ENCODE results near the gene BRICD5.

BRICD5 gene

GRCh38 chr16:2237102-2237482 lies 26.4 kb upstream of the BRICD5 start:
- no peak for DNase-seq

GRCh38 chr16:2236337-2237101 lies 25.9 kb upstream of the BRICD5 start, which contains the start of gene DNASE1L2:
DNASE1L2 (plus strand) TSS chr16:2236444; CDS start chr16:2236817, 373 bp downstream.
- no peak for DNase-seq

GRCh38 chr16:2235695-2236336 lies 25.2 kb upstream of the BRICD5 start:
- no peak for DNase-seq

GRCh38 chr16:2235234-2235651 lies 24.6 kb upstream of the BRICD5 start:
- no peak for DNase-seq

GRCh38 chr16:2234813-2235170 lies 24.1 kb upstream of the BRICD5 start:
- DNase-seq, result no peak

GRCh38 chr16:2233872-2234812 lies 23.5 kb upstream of the BRICD5 start:
- no peak for DNase-seq

- no peak for DNase-seq
These were observed 22.5 kb upstream of the BRICD5 start for GRCh38 chr16:2233046-2233775.

- DNase-seq, result no peak
These were observed 21.7 kb upstream of the BRICD5 start for GRCh38 chr16:2232094-2232990.

GRCh38 chr16:2231016-2231931 lies 20.6 kb upstream of the BRICD5 start:
- DNase-seq, result no peak

- DNase-seq, result no peak
These were observed 19.7 kb upstream of the BRICD5 start for GRCh38 chr16:2230376-2230775.

- no peak for DNase-seq
These were observed 19.1 kb upstream of the BRICD5 start for GRCh38 chr16:2229632-2230250.

- DNase-seq, result no peak
These were observed 18.4 kb upstream of the BRICD5 start for GRCh38 chr16:2229091-2229490.

GRCh38 chr16:2228161-2228824 lies 17.6 kb upstream of the BRICD5 start:
- DNase-seq, result no peak

GRCh38 chr16:2226918-2227317 lies 16.3 kb upstream of the BRICD5 start:
- no peak for DNase-seq

GRCh38 chr16:2226245-2226793 lies 15.7 kb upstream of the BRICD5 start:
- no peak for DNase-seq

- no peak for DNase-seq
These were observed 13.4 kb upstream of the BRICD5 start for GRCh38 chr16:2223942-2224486.

GRCh38 chr16:2223221-2223941 lies 12.7 kb upstream of the BRICD5 start, which contains the start of gene E4F1:
E4F1 (plus strand) TSS chr16:2223591; CDS start chr16:2223614, 23 bp downstream.
- DNase-seq, result peak; percentile 98

GRCh38 chr16:2216330-2216729 lies 5.7 kb upstream of the BRICD5 start:
- DNase-seq, result no peak
